HG03066 (cell line): ENCODE measurements around the gene REG3A.

Experiments used
- ATAC-seq: cut with Tn5 transposase; IDR thresholded peaks from one replicate; pipeline ENCODE4 v1.9.1; 2021; ENCODE audit warnings: low read depth; ENCODE audit not compliant: unreplicated experiment

The REG3A gene

DNA sequence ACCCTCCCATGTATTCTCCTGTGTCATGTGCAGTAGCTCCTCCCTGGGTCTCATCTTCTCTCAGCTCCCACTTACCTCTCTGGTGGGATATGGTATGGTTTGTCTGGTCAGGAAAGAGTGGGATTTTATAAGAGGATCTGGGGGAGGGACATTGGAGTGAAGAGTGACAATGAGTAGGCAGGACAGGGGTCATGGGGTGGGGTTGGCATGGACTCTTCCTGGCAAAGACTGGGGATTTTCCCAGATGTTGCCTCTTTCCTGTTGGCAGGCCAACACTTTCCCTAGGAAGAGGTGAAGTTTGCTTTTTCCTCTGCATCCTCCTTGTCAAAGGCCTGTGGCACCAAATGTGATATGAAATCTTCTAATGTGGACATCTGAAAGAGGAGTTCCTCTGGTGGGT lies at the start of gene REG3A:
REG3A (minus strand) TSS at position 101 of the 400 bp plus-strand sequence. CDS start 348 bp downstream, outside the sequence.
- ATAC-seq: no peak

DNA sequence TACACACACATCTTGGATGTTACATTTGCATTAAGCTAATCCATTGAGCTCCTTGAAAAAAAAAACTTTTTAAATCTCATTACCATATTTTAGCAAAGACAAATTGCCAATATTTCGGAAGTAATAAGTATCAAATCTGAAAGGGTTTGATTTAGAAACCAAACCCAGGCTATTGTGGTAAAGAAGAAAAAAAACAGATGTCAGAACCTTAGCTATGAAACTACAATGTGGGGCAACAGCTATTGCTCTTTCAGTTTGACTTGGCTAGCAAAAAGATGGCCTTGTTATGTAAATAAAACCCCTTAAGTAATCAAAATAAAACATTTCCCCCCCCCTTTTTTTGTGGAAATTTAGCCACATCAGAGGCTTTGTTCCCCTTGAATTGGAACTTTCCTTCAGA lies 41.2 kb upstream of the REG3A start:
- ATAC-seq: no peak

DNA sequence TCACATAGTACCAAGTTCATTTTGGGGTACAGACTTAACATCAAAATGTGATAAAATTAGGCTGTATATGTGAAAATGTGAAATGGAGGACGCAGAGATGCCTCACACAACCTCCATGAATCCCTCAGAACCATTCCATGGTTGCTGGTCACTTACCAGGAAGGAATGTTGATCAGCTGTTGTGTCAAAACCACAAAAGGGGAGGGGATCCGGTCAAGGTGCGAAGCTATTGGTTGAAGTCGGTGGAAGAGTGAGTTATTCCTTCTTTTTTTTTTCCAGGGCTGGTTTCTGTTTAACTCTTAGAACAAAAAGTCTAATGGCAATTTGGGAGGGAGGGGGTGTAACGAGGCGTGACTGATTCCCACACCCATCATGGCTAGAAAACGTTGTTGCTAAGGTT lies 32.3 kb upstream of the REG3A start:
- ATAC-seq: no peak

DNA sequence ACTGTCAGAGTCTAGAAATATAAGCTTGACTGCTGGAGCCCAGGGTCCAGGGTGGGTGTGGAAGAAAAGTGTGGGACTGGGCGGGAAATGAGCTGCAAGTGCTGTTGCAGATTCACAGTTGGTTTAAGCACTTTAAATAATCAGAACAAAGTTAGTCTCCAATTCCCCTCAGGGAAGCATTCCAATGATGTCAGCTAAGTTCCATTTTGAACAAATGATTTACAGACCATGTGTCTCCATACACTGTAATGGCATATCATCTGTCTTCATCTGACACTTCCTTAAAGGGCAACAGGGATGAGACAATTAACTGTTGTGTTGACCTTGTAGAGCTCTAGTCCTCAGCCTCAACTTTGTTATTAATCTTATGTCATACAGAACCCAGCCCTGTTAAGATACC lies 31.5 kb upstream of the REG3A start:
- ATAC-seq: no peak

DNA sequence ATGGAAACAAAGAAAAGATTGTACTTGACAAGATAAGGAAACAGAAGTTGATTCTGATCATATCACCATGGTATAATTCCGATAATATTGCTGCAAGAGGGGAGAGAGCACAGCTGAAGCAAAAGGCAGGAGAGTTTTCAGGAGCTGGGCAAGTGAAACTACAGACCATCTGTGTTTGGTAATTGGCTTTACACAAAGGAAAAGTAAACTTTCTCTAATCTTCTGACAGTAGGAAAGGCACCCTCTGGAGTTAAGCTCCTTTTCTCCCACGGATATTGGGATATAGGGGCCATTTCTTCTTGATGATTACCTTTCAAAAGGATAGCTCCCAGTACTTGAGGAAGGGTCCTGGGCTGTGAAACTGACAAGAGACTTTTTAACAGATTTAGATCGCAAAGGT lies 29.9 kb upstream of the REG3A start:
- no peak for ATAC-seq

DNA sequence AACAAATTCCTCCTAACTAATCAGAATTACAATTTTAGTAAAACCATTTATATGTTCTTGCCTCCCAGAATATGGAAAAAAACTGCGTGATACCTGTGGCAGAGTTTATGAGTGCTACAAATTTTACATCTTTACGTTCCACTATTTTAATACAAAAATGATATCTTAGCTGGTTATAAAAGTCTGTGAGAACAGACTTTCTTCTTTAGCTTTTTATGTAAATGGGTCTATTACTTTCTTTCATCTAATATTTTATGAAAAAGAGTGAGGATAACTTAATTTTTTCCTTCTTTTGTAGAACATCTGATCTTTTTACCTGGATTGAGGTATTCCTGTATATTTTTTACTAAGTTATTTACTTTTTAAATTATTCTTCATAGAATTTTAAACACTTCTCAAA lies 22.1 kb upstream of the REG3A start:
- no peak for ATAC-seq

DNA sequence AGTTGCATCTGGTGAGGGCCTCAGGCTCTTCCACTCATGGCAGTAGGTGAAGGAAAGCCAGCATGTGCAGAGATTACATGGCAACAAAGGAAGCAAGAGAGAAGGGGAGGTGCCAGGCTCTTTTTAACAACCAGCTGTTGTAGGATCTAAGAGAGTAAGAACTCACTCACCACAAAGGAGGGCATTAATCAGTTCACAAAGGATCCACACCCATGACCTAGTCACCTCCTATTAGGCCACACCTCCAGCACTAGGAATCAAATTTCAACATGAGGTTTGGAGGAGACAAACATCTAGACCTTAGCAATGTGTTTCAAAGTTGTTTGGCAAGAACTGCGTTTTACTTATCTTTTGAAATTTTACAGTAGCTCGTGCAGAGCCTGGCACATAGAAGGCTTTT lies 20.5 kb upstream of the REG3A start:
- ATAC-seq: no peak

DNA sequence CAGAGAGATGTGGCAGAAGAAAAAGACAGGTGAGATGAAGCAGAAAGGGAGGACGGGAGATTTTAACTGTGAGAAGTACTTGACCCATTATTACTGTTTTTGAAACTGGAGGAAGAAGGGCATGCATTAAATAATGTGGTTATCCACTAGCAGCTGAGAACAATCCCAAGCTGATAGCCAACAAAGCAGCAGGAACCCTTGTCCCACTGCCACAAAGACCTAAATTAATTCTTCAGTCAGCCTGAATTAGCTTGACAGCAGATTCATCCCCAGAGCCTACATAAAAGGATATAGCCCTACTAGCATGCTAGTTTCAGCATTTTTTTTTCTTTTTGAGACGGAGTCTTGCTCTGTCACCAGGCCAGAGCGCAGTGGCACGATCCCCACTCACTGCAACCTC lies 19.5 kb upstream of the REG3A start:
- ATAC-seq: no peak

DNA sequence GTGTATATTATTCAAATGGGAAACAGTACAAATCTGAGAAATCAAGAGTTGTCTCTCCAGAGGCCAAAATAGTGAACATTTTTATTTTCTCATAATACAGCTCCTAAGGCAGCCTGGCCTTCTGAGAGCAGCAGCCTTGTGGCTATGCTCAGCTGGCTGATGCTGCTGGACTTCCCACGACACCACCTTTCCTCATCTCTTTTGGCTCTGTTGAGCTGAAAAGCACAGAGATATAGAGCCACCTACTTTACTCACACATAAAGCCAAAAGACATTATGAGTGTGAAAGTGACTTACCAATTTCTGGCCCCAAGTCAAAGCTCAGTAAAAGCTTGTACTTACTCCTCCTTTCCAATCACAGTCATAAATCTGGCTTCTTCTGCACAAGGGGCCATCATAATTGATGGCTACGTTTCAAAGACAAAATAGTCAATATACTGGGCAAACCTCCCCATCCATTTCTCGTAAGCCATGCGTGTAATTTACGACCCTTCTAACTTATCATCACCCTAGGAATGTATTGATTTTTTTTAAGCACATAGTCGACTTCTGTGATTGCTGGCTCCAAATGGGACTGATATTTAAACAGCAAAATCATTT lies 18.6 kb upstream of the REG3A start:
- ATAC-seq: no peak

DNA sequence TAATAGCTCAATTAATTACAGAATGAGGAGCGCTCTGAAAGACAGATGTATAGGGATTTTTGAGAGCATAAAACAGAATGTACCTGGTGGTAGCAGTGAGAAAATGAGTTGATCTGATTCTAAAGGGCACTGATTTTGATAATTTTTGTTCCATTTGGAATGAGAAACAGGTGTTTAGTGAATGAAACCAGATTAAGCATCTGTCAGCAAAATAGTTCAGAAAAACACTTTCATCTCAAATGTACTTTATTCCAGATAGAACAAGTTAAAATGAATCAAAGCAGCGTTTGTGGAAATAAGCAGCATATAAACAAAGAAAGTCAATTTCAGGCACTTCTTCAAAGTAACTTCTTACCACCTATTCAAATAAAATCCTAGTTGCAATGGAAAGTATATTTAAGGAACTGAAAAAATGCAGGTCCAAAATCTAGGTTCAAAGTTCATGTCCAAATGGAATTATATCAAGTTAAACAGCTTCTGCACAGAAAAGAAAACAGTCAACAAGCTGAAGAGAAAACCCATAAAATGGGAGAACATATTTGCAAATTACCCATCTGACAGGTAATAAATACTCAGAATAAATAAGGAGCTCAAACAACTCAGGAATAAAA lies 11.9 kb upstream of the REG3A start:
- no peak for ATAC-seq

DNA sequence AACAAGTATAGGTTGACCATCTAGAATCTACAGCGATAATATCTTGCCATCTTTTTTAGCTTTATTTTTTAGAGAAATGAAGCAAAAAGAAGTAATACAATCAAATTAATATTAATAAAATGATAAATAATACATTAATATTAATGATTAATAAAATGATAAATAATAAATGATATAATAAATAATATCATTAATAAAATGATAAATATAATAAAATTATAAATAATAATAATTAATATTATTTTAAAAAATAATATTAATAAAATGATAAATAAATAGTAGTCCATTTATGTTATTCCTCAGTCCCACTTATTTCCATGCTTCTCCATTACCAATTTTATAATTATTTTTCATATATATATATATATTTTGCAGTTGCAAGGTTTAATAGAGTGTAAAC lies 3.2 kb upstream of the REG3A start:
- no peak for ATAC-seq

DNA sequence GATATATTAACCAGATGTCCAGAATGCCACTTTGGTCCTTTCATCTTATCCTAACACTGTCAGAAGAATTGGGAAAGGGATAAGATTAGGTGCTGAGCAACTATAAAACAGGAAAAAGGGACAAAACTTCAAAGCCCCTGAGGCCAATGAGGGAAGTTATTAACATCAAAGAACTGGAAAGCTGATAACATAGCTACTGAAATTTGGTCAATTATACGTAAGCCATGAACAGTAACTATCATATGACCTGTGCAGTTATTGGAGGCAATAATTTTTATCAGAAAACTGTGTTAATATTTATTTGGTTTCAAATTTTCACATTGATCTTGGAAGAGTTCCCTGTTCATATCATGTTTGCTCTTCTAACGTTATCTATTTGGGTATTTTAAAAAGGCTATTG lies 2.6 kb upstream of the REG3A start:
- ATAC-seq: no peak

DNA sequence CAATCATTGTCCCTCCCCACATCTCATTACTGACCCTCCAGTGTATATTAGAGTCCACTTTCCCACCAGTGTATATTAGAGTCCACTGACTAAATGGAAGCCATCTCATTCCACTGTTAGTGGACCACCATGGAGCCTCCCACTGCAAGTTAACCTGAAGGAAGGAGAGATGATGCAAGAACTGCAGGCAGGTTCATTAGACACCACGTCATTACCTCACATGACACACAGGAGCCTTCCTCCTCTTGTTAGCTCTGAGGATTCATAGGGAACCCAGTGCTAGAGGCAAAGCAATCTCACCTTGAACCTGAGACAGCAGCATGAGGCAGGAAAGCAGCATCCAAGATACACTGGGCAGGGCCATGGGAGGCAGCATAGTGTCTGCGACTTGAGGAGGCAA lies 523 bp downstream of the REG3A start:
- ATAC-seq: no peak

DNA sequence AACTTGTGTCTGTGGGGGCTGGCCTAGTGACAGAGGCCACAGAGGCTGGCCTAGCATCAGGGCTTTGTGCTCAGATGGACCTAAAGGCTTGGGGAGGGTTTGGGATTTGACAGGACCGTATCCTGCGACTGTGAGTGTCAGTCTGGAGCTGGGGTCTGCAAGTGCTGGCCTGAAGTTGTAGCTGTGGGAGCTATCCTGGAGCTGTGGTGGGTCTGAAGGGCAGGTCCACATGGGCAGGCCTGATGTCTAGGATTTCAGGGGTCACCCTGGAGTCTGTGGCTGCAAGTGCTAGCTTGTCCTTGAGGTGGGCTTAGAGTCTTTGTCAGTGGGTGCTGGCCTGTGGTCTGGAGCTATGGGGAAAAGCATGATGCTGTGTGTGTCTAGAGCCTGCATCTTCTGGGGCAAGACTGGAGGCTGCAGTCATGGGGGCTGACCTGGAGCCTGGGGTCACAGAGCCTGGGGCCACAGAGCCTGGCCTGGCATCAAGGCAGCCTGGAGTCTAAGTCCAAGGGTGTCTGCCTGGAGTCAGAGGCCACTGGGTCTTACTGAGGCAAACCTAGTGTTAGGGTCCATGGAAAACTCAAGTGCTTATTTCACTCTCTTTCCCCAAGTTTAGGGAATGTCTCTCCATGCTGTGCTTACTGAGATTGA lies 3.6 kb downstream of the REG3A start:
- no peak for ATAC-seq

DNA sequence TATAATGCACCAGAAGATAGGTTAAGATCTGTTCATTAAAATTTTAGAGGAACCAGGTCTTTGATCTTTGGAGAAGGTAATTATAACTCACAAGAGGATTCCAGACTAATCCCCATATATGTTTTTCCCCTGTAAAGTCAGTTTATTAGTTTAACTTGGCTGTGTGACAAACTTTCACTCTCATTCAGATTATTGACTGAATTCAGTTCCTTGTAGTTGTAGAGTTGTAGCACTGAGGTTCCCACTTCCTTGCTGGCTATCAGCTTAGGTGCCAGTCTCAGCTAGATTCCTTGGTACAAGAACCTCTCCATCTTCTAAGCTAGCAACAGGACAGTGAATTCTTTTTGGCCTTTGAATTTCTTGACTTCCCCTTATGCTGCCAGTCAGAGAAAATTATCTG lies 20.1 kb downstream of the REG3A start:
- ATAC-seq: no peak

DNA sequence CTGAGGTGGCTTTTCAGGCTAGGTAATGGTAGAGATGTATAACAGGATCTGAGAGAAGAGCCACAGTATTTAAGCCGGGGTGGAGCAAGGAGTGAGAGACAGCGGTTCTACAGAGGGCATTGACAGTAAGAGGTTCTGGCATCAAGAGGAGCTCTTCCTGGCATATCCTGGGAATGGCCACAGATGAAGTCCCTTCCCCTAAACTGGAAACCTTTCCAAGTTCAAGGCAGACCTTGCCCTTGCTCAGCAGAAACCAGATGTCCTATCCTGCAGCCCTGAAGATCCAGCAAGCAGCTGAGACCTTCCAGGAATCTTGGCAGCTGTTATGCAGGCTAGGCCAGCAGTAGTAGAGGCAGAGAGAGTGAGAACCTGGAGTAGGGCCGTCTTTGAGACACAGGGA lies 21.2 kb downstream of the REG3A start:
- ATAC-seq: no peak

DNA sequence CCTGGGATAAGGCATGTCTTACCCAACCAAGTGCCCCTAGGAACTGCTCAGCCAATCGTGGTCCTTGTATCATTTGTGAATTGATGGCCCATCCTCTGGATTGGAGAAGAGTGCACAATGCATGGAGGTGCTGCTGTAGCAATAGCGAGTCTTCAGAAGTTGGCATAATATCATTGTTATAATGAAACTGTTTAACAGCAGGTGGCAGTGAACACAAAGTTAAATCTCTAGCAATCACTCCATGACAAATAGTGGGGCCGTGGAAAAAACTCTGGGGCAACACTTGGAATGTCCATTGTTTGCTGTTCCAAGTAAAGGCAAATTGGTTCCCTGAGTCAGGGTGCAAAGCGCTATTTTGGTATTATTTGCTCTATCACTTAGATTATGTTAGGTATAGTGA lies 27.9 kb downstream of the REG3A start:
- no peak for ATAC-seq

DNA sequence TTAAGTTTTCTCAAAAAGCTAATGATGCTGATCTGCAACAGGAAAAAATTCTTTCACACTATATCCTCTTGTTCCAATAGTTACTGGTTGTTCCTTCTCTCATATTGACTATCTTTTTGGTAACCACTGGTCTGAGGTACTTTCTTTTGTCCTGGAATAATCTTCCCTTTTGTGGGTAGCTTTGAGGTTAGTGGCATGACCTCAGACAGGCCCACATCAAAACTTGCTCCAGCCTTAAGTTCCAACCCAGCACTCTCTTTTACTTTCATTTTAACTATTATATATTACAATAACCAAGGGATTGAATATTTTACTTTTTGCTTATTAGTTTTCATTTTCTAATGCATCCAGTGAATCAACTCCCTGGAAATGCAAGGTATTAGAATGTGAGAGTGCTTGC lies 29.7 kb downstream of the REG3A start:
- ATAC-seq: no peak

DNA sequence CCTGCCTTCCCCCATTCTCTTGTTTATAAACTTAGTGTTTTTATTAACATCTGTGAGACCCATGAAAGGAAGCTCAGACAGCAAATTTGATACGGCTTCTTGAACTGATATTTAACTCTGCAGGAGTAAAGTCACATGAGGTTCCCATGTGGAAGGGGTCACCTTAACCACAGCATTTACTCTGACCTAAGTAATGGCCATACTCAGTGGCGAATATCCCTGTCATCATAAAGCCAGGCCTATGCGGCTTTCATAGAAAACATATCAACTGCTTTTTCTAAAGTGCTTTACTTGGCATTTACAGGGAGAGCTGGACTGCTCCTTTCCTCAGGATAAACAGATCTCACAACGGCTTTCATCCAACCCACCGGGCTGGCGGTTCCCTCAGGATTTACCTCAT lies 30.3 kb downstream of the REG3A start:
- no peak for ATAC-seq

DNA sequence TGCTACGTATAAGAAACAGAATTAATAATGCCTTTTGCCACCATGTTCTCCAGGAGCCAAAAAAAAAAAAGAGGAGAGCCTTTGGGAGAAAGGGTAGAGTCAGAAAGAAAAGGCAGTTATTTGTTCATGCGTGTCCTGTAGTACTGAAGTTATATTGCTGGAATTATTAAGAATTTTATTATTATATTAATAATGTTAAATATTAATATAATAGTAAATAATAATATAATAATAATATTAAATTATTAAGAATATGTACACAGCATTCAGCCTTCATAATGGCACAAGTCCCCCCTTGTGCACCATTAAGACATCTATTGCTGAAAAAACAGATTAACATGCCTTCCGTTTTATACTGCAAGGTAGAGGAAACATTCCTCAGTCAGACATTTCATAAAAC lies 31.1 kb downstream of the REG3A start:
- ATAC-seq: no peak

DNA sequence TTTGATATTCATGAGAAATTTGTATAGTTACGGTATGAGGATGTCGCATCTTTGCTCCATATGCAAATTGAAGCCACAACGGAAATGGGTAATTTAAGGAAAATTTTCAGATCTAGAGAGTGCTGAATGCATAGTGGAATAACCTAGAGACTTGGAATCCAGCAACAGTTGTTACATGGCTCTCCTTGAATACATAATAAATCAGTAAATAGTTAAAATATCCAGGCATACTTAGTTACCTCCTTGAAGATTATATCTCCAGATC lies 33.9 kb downstream of the REG3A start:
- ATAC-seq: no peak

DNA sequence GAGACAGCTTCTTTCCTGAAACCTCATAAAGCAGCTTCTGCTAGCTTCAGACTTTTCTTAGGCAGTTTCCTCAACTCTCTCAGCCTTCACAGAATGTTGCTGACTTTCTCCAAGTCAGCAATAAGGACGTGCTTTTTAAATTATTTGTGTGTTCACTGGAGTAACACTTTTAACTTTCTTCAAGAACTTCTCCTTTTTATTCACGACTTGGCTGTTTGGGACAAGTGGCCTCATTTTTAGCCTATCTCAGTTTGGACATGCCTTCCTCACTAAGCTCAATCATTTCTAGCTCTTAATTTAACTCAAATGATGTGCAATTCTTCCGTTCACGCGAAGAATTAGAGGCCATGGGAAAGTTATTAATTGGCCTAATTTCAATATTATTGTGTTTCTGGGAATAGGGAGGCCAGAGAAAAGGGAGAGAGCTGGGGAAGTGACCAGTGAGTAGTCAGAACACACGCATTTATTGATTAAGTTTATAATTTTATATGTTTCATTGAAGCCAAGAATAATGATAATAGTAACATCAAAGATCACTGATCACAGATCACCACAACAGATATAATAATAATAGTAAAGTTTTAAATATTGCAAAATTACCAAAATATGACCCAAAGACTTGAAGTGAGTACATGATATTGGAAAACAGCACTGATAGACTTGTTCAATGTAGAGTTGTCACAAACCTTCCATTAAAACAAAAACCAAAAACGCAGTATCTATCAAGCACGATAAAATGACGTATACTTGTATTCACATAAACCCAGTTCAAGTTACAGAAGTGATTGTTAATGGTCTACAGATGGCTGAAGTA lies 34.4 kb downstream of the REG3A start:
- no peak for ATAC-seq
